OCI-LY3 (cell line): ENCODE results near the gene DST.

Experiments
- H2AFZ ChIP-seq: fragments of 200-600, 300-600 bp; shearing (Covaris generic); 2 replicates; pipeline ENCODE4 v1.6.0; 2014; ENCODE audit warnings: antibody characterized with exemption, low read depth, low read length
- H3K27ac ChIP-seq: fragments of 200-600, 300-600 bp; sonication (generic); 2 replicates; pipeline ENCODE4 v1.5.1; 2014; ENCODE audit warnings: mild to moderate bottlenecking, low read length, moderate library complexity, mixed read lengths
- H3K27me3 ChIP-seq: fragments of 200-600, 300-600 bp; sonication (generic); 2 replicates; pipeline ENCODE4 v1.6.1; 2014; ENCODE audit warnings: low read depth, low read length, mixed read lengths
- H3K36me3 ChIP-seq: fragments of 200-600, 300-600 bp; sonication (generic); replicated peaks from 2 replicates; pipeline ENCODE3; 2014; ENCODE audit warnings: low read depth, low read length, mixed read lengths
- H3K4me1 ChIP-seq: fragments of 300-600, 200-600 bp; sonication (generic); 2 replicates; pipeline ENCODE4 v1.6.1; 2014; ENCODE audit warnings: low read length, mixed read lengths
- H3K4me2 ChIP-seq: fragments of 200-600, 300-600 bp; sonication (generic); 2 replicates; pipeline ENCODE4 v1.6.1; 2014; ENCODE audit warnings: low read length, mixed read lengths
- H3K4me3 ChIP-seq: fragments of 300-600, 200-600 bp; sonication (generic); 2 replicates; pipeline ENCODE4 v1.5.1; 2014; ENCODE audit warnings: antibody characterized with exemption, mild to moderate bottlenecking, low read length, moderate library complexity
- H3K79me2 ChIP-seq: fragments of 300-600, 200-600 bp; shearing (Covaris generic); 2 replicates; pipeline ENCODE4 v1.6.1; 2014; ENCODE audit warnings: mild to moderate bottlenecking, low read length, mixed read lengths
- H3K9ac ChIP-seq: fragments of 300-600, 200-600 bp; shearing (Covaris generic); 2 replicates; pipeline ENCODE4 v1.6.0; 2014; ENCODE audit warnings: mild to moderate bottlenecking, low read length, moderate library complexity
- H3K9me3 ChIP-seq: fragments of 200-600, 300-600 bp; shearing (Covaris generic); 2 replicates; pipeline ENCODE4 v1.6.1; 2014; ENCODE audit warnings: low read length, mixed read lengths; ENCODE audit not compliant: insufficient read depth
- H4K20me1 ChIP-seq: fragments of 200-600, 300-600 bp; sonication (generic); 2 replicates; pipeline ENCODE4 v1.6.1; 2016; ENCODE audit warnings: low read length, mixed read lengths; ENCODE audit not compliant: insufficient read depth
- EZH2phosphoT487 ChIP-seq: fragments of 200-600 bp; shearing (Covaris generic); IDR thresholded peaks from 2 replicates; pipeline ENCODE4 v1.6.1; 2018; ENCODE audit warnings: antibody characterized with exemption, mixed run types, low read depth
- TF ChIP-seq, protein P1 (sequence below): fragments of 200-600, 300-600 bp; sonication (generic); IDR thresholded peaks from 2 replicates; pipeline ENCODE4 v1.5.1; 2014; ENCODE audit warnings: antibody characterized with exemption, low read length, low read depth

Gene DST

DNA sequence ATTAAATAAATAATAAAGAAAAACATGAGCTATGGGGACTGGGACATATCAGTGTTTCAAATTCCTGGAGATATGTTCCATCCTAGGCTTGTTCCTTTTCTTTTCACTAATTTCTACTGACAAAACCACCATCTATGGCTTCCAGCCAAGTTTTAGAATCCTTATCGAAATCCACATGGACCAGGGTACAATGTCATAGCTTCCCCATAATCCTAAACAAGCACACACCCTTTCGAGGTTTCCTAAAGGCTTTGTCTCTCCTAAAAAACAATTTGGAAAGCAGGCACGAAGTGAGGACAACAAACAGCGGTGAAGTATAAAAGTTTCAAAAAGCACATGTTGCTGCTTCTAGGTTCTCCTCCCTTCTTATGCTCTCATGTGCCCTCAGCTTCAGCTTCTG is 13.3 kb upstream of the DST start:
- Histone ChIP-seq H3K9me3 (no peaks in the 10 kb centered on the region), H3K9ac (no peak overlapping the region), H3K4me2 (no peak overlapping the region), H4K20me1 (no peaks in the 10 kb centered on the region), H2AFZ (no peak overlapping the region), H3K36me3 (no peaks in the 10 kb centered on the region), H3K27ac (no peak overlapping the region), H3K79me2 (no peaks in the 10 kb centered on the region), H3K4me3 (no peak overlapping the region), H3K4me1 (peaks cover 4% of the 10 kb centered on the region), H3K27me3 (no peaks in the 10 kb centered on the region; the same call in 1 of the 2 replicates)
- TF ChIP-seq, protein P1, sequence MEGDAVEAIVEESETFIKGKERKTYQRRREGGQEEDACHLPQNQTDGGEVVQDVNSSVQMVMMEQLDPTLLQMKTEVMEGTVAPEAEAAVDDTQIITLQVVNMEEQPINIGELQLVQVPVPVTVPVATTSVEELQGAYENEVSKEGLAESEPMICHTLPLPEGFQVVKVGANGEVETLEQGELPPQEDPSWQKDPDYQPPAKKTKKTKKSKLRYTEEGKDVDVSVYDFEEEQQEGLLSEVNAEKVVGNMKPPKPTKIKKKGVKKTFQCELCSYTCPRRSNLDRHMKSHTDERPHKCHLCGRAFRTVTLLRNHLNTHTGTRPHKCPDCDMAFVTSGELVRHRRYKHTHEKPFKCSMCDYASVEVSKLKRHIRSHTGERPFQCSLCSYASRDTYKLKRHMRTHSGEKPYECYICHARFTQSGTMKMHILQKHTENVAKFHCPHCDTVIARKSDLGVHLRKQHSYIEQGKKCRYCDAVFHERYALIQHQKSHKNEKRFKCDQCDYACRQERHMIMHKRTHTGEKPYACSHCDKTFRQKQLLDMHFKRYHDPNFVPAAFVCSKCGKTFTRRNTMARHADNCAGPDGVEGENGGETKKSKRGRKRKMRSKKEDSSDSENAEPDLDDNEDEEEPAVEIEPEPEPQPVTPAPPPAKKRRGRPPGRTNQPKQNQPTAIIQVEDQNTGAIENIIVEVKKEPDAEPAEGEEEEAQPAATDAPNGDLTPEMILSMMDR, result no peak
- TF ChIP-seq EZH2phosphoT487, result no peak

DNA sequence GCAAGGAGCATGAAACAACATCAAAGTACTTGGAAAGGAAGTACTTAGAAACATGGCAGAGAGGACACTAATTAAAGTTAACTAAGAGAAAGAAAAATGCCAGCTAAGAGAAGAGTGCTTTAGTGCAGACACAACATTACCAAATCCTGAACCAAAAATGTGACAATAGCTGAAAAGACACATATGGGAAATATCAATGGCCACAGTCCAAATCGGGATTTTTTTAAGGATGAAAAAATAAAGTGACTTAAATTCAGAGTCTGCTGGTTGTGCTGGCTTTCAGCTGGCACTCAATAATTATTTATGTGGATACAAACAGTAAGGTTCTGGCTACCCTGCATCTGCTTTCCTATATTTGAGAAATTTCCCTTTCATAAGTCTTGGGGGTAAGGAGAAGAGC is 12.6 kb upstream of the DST start:
- Histone ChIP-seq H3K27me3 (no peaks in the 10 kb centered on the region; the same call in 1 of the 2 replicates), H3K9me3 (no peaks in the 10 kb centered on the region), H2AFZ (no peak overlapping the region), H3K27ac (no peak overlapping the region), H3K4me1 (peaks cover 4% of the 10 kb centered on the region), H3K36me3 (no peaks in the 10 kb centered on the region), H3K4me2 (no peak overlapping the region), H3K79me2 (no peaks in the 10 kb centered on the region), H3K9ac (no peak overlapping the region), H4K20me1 (no peaks in the 10 kb centered on the region), H3K4me3 (no peak overlapping the region)
- TF ChIP-seq, protein P1, result no peak
- TF ChIP-seq EZH2phosphoT487, result no peak

DNA sequence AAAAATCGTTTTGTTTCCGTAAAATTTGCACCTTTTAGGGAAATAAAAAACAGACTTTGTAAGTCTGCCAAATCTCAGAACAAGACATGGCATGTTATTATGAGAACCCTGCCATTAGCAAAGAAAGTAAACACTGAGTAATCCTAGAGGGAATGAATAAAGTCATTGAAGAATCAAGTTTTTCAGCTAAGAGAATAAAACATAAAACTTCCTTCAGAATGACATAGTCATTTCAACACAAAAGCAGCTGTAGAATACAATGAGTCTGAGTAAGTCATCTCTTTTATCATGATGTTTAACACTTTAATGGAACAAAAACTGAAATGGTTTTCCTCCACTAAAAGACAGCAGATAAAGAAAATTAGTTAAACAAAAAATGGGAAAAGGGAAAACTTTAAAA is 10.3 kb upstream of the DST start:
- H3K79me2 ChIP-seq, result no peaks in the 10 kb centered on the region
- TF ChIP-seq, protein P1, result no peak
- no peak for TF ChIP-seq EZH2phosphoT487
- no peaks in the 10 kb centered on the region for H3K36me3 ChIP-seq
- no peaks in the 10 kb centered on the region for H3K4me1 ChIP-seq
- no peaks in the 10 kb centered on the region; the same call in 1 of the 2 replicates for H3K27me3 ChIP-seq
- no peaks in the 10 kb centered on the region for H4K20me1 ChIP-seq
- no peak overlapping the region for H3K4me2 ChIP-seq
- H3K9ac ChIP-seq, result no peak overlapping the region
- H3K4me3 ChIP-seq, result no peak overlapping the region
- H3K27ac ChIP-seq, result no peak overlapping the region
- no peaks in the 10 kb centered on the region for H3K9me3 ChIP-seq
- H2AFZ ChIP-seq, result no peak overlapping the region

DNA sequence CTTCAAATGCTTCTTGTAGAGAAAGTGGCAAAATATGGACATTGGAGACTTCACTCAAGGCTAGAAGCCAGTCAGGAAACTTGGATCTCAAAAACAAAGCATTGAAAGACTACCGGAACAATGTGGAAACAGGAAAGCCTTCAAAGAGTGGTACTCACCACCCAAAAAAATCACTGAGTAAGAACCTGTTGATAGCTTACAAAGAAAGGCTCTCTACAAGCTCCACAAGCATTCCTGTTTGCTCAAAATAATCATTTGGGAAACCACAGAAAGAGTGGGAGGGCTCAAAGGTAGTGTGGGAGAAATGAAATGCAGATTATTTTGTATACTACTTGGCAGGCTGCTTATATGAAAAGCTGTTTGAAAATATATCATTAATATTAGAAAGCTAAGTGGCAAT is 9.5 kb upstream of the DST start:
- Histone ChIP-seq H3K27ac (no peak overlapping the region), H3K9ac (no peak overlapping the region), H3K9me3 (no peaks in the 10 kb centered on the region), H3K4me3 (no peak overlapping the region), H3K4me2 (no peak overlapping the region), H3K79me2 (no peaks in the 10 kb centered on the region), H4K20me1 (no peaks in the 10 kb centered on the region), H3K36me3 (no peaks in the 10 kb centered on the region), H3K4me1 (no peaks in the 10 kb centered on the region), H3K27me3 (no peaks in the 10 kb centered on the region; the same call in 1 of the 2 replicates), H2AFZ (no peak overlapping the region)
- TF ChIP-seq, protein P1, result no peak
- no peak for TF ChIP-seq EZH2phosphoT487
